ENCODE measurements around the gene MAN1C1. TPM values are rescaled to one million over a fixed set of nuclear protein-coding genes. Genes with fewer than 3 reads are reported as not detected.

MAN1C1 gene
- total and polyA plus RNA-seq, 4 donors: 4.6 to 14.7 (median 13.1) TPM

DNA sequence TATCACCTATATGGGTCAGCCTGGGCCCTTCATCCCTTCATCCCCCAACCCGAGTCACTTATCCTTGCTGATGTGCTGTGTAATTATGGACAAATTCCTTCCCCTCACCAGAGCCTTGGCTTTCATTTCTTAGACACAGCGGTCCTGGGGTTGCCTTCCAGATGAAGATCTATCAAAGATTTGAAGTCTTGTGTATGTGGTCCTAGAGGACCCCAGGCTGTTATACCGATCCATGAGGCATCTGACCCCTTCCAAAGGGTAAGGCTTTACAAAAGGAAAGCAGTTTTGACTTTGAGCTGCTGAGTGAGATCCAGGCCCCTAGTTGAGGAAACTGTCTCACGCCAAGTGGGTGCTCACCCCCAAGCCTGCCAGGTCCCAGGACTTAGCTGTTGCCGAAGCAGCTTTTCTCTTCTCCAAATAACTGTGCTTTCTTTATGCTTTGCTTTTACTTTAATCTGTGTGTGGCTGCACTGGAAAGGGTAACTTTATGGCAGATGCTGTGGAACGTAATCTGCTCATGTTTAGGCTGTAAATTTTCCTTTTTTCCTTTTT, 37.6 kb downstream of the MAN1C1 start:
- TF ChIP-seq, protein P1, sequence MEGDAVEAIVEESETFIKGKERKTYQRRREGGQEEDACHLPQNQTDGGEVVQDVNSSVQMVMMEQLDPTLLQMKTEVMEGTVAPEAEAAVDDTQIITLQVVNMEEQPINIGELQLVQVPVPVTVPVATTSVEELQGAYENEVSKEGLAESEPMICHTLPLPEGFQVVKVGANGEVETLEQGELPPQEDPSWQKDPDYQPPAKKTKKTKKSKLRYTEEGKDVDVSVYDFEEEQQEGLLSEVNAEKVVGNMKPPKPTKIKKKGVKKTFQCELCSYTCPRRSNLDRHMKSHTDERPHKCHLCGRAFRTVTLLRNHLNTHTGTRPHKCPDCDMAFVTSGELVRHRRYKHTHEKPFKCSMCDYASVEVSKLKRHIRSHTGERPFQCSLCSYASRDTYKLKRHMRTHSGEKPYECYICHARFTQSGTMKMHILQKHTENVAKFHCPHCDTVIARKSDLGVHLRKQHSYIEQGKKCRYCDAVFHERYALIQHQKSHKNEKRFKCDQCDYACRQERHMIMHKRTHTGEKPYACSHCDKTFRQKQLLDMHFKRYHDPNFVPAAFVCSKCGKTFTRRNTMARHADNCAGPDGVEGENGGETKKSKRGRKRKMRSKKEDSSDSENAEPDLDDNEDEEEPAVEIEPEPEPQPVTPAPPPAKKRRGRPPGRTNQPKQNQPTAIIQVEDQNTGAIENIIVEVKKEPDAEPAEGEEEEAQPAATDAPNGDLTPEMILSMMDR (IDR thresholded peaks at IDR 0.05; ENCODE audit: control extremely low read depth, extremely low read depth): no peak
- H3K27ac ChIP-seq (ENCODE audit: low read depth in 1 of 2, low read length in 1 of 2): no peak overlapping the region
- H3K9me3 ChIP-seq (ENCODE audit: control insufficient read depth in 4 of 4, insufficient read depth in 3 of 4, low read length in 3 of 4): no peaks in the 10 kb centered on the region
- ATAC-seq (ENCODE audit: insufficient read depth, low FRiP score): no peak
- no peak for DNase-seq
- WGBS, 2 donors: 93 to 96% methylated on average over 6 of the region's 6 CpGs
- peak overlapping the region in 1 of 2 donors; percentile 10 for H3K9ac ChIP-seq (ENCODE audit: insufficient read depth in 1 of 2, low read length in 2 of 2)
- no peak overlapping the region for H3K4me3 ChIP-seq
- H3K4me1 ChIP-seq (ENCODE audit: control insufficient read depth in 5 of 5, insufficient read depth in 5 of 5, low read length in 5 of 5): peaks cover 0 to 22% (median 6%) of the 10 kb centered on the region in 5 donors
- no peaks in the 10 kb centered on the region for H3K27me3 ChIP-seq (ENCODE audit: control insufficient read depth in 3 of 3, insufficient read depth in 3 of 3, low read length in 2 of 3)
- no peaks in the 10 kb centered on the region for H3K36me3 ChIP-seq (ENCODE audit: control insufficient read depth in 4 of 4, insufficient read depth in 4 of 4, low read length in 4 of 4)

DNA sequence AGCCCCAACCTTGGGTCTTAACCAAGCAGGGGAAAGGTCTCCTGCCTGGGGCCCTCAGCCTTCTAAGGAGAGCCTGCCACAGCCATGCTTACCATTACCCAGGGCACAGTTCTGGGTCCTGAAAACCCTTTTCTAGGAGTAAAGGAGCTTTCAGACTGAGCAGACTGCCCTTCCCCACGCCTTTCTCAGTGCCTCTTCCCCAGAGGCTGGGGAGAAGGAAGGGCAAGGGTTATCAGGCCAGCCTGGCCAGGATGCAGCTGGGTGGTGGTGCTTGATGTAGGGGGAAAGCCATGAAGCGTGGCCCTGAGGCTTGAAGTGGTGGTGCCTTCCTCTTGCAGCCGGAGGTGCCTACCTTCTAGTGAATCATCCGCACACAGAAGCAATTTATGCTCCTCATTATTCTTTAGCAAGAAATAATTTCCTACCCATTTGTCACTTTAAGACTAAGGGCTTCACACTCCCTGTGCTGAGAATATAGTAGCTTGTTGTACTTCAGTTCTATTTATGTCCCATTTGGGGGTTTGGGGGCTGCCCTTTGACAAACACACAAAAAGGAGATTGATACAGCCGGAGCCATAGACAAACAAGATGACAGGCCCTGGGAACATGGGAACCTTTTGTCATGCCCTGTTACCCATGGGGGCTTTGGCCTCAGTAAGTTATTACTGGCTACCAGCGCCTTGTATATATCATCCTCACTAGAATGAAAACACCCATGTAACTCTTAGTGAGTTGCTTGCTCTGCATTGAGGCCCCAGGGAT, 40.7 kb downstream of the MAN1C1 start:
- Histone ChIP-seq H3K27ac (ENCODE audit: low read depth in 1 of 2, low read length in 1 of 2) (peak overlapping the region in 1 of 2 donors; percentile 2), H3K36me3 (ENCODE audit: control insufficient read depth in 4 of 4, insufficient read depth in 4 of 4, low read length in 4 of 4) (no peaks in the 10 kb centered on the region), H3K9me3 (ENCODE audit: control insufficient read depth in 4 of 4, insufficient read depth in 3 of 4, low read length in 3 of 4) (no peaks in the 10 kb centered on the region), H3K27me3 (ENCODE audit: control insufficient read depth in 3 of 3, insufficient read depth in 3 of 3, low read length in 2 of 3) (no peaks in the 10 kb centered on the region), H3K4me1 (ENCODE audit: control insufficient read depth in 5 of 5, insufficient read depth in 5 of 5, low read length in 5 of 5) (peaks cover 0 to 18% (median 7%) of the 10 kb centered on the region in 5 donors), H3K9ac (ENCODE audit: insufficient read depth in 1 of 2, low read length in 2 of 2) (no peak overlapping the region), H3K4me3 (no peak overlapping the region)
- WGBS, 2 donors: 56 to 75% methylated on average over 6 of the region's 6 CpGs
- DNase-seq: no peak
- no peak for ATAC-seq (ENCODE audit: insufficient read depth, low FRiP score)
- TF ChIP-seq, protein P1 (IDR thresholded peaks at IDR 0.05; ENCODE audit: control extremely low read depth, extremely low read depth): no peak

DNA sequence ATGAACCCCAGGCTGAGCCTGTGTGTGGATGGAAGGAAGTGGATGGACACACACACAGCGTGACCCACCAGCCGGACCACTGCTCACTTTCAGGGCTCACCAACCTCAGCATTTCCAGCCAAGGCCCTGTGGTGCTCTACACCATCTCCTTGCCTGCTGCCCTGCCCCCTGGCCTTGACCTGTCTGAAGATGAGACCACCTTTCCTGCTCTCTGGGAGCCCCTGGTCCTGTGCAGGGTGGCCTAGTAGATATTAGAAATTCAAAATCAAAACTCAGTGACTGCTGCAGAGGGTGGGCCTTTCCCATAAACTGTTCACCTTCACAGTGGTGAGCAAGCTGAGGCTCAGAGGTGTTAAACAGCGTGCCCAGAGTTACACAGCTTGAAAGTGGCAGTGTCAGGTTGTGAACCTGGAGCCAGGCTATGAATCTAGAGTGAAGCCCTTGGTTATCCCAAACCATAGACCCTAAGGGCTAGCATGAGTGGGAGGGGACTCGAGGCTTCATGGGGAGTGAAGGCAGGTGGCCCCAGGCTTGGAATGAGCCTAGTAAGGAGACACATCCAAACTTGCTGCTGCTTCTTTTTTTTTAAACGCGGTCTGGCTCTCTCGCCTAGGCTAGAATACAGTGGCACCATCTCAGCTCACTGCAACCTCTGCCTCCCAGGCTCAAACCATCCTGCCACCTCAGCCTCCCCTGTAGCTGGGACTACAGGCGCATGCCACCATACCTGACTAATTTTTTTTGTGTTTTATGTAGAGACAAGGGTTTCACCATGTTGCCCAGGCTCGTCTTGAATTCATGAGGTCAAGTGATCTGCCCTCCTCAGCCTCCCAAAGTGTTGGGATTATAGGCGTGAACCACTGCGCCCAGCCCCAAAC, 41.5 kb downstream of the MAN1C1 start:
- H3K4me1 ChIP-seq (ENCODE audit: control insufficient read depth in 5 of 5, insufficient read depth in 5 of 5, low read length in 5 of 5): peaks cover 0 to 16% (median 7%) of the 10 kb centered on the region in 5 donors
- no peaks in the 10 kb centered on the region for H3K36me3 ChIP-seq (ENCODE audit: control insufficient read depth in 4 of 4, insufficient read depth in 4 of 4, low read length in 4 of 4)
- no peak for ATAC-seq (ENCODE audit: insufficient read depth, low FRiP score)
- H3K4me3 ChIP-seq: no peak overlapping the region
- H3K9ac ChIP-seq (ENCODE audit: insufficient read depth in 1 of 2, low read length in 2 of 2): no peak overlapping the region
- TF ChIP-seq, protein P1 (IDR thresholded peaks at IDR 0.05; ENCODE audit: control extremely low read depth, extremely low read depth): no peak
- peak overlapping the region in 1 of 2 donors; percentile 5 for H3K27ac ChIP-seq (ENCODE audit: low read depth in 1 of 2, low read length in 1 of 2)
- H3K27me3 ChIP-seq (ENCODE audit: control insufficient read depth in 3 of 3, insufficient read depth in 3 of 3, low read length in 2 of 3): no peaks in the 10 kb centered on the region
- DNase-seq: no peak
- H3K9me3 ChIP-seq (ENCODE audit: control insufficient read depth in 4 of 4, insufficient read depth in 3 of 4, low read length in 3 of 4): no peaks in the 10 kb centered on the region
- 93 to 95% methylated on average over 11 of the region's 11 CpGs for WGBS, 2 donors
